ENCODE data around the gene MIA2. TPM values are rescaled to one million over a fixed set of nuclear protein-coding genes. Genes with fewer than 3 reads are reported as not detected.
"Not testable (repeated sequence)": the region's sequence is repeated elsewhere in the genome, so short reads cannot be mapped to it uniquely, and the experiment has no call there.

The MIA2 gene
- total RNA-seq, 1 experiment from 2014 or later, result 6.2 TPM

DNA sequence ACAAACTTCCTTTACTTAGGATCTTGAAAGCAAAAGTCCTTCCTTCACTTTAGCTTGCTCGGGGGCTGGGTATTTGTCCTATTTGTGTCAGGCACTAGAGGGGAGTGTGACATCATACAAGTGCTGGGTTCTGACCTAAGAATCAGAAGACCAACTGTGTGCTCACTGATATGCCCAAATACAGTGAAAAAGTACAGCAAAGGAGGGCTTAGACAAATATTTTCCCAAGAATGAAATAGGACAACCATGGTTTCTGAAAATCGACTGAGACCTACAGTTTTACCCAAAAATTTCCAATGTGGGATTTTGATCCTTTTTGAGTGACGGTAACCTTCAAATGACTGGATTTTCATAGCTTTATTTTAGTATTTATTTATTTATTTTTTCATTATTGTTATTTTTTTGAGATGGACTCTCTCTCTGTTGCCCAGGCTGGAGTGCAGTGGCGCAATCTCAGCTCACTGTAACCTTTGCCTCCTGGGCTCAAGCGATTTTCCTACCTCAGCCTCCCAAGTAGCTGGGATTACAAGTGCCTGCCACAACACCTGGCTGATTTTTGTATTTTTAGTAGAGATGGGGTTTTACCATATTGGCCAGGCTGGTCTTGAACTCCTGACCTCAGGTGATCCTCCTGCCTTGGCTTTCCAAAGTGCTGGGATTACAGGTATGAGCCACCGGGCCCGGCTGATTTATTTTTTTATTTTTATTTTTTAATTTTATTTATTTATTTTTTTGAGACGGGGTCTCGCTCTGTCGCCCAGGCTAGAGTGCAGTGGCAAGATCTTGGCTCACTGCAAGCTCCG lies 1.8 kb upstream of the MIA2 start:
- peak; percentile 52 for DNase-seq (ENCODE audit: low spot score)

DNA sequence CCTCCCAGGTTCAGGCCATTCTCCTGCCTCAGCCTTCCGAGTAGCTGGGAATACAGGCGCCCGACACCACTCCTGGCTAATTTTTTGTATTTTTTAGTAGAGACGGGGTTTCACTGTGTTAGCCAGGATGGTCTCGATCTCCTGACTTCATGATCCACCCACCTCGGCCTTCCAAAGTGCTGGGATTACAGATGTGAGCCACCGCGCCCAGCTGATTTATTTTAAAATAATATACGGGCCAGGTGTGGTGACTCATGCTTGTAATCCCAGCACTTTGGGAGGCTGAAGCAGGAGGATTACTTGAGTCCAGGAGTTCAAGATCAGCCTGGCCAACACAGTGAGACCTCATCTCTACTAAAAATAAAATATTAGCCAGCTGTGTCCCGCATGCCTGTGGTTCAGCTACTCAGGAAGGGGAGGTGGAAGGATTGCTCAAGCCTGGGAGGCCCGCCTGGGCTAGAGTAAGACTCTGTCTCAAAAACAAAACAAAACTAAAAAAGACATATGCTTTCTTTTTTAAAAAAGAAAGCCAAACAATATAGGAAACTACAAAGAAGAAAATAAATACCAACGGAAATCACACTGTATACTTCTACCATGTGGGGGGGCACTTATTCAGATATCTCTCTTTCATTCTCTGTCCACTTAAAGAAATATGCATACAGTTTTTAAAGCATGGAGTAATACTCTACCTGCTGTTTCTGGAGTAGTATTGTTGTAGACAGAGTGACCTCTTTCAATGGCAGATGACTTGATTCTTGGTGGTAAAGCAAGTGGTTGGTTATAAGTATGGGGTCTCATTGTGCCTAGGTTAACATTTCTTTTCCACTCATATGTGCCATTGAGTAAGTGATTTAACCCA lies 930 bp upstream of the MIA2 start:
- no peak for DNase-seq (ENCODE audit: low spot score)

DNA sequence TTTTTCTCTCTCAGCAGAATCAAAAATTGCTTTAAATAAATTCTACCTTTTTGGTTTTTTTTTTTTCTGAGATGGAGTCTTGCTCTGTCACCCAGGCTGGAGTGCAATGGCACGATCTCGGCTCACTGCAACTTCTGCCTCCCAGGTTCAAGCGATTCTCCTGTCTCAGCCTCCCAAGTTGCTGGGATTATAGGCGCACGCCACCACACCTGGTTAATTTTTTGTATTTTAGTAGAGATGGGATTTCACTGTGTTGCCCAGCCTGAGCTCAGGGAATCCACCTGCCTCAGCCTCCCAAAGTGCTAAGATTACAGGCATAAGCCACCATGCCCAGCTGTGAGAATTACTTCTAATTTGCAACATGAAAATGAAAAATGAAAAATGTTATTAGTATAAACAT lies 1.3 kb downstream of the MIA2 start:
- DNase-seq (ENCODE audit: low spot score), result not testable (repeated sequence)

DNA sequence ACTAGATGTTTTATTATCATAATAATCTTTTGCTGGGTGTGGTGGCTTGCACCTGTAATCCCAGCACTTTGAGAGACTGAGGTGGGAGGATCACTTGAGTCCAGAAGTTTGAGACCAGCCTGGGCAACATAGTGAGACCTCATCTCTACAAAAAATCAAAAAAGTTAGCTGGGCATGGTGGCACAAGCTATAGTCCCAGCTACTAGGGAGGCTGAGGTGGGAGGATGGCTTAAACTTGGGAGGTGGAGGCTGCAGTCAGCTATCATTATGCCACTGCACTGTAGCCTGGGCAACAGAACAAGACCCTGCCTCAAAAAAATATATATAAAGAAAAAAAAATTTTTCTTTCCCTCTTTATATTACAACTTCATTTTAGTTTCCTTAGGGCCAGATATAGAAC lies 1.8 kb downstream of the MIA2 start:
- not testable (repeated sequence) for DNase-seq (ENCODE audit: low spot score)

DNA sequence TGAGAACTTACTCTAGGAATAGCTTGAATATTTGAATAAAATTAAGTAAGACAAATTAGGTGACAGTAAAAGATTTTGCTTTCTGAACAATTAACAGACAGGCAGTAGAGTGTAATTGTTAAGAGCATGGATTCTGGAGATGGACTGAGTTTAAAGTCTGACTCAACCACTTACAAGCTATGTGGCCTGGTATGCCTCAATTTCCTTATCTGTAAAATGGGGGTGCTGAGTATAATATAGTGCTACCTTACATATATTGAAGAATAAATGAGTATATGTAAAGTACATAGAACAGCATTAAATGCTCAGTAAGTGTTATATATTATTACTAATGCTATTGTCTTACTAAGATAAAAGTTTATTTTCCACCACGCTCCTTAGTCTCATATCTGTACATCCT lies 7.1 kb downstream of the MIA2 start:
- DNase-seq (ENCODE audit: low spot score), result no peak

DNA sequence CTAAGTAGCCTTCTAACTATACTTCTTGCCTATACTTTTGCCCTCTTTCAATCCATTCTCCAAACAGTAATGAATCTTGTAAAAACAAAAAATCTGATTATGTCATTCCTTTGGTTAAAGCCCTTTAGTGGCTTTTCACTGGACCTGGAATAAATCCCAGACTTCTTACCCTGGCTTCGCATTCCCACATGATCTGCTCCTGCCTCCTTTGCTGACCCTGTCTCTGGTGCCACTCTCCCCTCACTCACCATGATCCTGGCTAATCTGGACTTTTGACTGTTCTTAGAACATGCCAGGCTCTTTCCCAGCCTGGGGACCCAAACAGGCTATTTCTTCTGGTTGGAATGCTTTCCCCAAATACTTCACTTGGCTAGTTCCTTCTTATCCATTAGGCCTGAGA lies 7.9 kb downstream of the MIA2 start:
- DNase-seq (ENCODE audit: low spot score), result no peak

DNA sequence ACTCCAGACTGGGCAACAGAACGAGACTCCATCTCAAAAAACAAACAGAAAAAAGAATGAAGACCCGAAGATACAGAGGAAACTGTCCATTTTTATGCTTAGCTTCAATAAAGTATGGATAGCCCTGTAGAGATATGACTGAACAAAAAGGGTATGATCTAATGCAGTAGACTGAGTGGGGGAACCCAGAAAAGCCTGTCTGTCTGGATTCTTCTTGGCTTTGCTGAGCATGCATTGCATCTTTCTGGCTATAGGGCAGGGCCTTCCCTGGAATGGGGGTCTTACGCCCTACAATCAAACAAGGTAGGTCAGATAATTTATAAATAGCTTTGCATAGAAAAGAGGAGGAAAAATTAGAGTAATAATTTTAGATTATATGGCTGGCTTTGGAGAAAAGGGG lies 10.1 kb downstream of the MIA2 start:
- no peak for DNase-seq (ENCODE audit: low spot score)

DNA sequence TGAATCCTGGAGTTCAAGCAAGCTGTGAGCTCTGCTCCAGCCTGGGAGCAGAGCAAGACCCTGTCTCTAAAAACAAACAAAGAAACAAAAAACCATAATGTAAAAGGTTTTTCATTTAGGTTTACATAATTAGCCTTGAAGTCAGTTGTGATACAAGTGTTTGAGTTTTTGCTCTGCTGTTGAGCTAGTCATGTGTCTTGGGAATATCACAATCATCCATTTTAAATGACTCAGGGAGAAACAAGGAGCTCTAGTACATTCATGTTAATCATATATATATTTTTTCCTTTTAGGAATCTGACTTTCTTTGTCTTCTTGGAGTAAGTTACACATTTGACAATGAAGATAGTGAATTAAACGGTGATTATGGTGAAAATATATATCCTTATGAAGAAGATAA lies 12.9 kb downstream of the MIA2 start:
- DNase-seq (ENCODE audit: low spot score), result no peak

DNA sequence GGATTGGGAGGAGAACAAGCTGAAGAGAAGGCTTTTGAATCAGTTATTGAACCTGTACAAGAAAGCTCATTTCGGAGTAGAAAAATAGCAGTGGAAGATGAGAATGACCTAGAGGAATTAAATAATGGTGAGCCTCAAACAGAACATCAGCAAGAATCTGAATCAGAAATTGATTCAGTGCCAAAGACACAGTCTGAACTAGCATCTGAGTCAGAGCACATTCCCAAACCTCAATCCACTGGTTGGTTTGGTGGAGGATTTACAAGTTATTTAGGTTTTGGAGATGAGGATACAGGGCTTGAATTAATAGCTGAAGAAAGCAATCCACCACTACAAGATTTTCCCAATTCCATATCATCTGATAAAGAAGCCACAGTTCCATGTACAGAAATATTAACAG lies 13.5 kb downstream of the MIA2 start:
- DNase-seq (ENCODE audit: low spot score), result no peak

DNA sequence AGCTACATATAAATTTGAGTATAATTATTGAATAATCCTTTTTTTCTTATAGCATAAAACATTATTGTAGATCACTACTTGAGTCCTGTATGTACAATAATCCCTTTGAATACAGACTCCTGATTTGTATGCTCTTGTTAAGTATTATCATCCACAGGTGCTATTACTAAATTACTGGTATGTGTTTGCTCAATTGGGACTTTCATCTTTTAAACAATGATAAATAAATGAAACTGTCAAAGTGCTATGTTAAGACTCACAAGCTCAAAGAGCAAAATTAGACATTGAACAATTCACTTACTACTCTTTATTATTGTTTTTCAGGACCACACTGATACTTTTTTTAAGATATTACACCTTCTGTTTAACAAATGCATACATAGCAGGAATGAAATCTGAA lies 17.8 kb downstream of the MIA2 start:
- no peak for DNase-seq (ENCODE audit: low spot score)

DNA sequence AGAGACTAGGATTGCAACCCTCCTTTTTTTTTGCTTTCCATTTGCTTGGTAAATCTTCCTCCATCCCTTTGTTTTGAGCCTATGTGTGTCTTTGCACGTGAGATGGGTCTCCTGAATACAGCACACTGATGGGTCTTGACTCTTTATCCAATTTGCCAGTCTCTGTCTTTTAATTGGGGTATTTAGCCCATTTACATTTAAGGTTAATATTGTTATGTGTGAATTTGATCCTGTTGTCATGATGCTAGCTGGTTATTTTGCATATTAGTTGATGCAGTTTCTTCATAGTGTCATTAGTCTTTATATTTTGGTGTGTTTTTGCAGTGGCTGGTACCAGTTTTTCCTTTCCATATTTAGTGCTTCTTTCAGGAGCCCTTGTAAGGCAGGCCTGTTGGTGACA lies 23.7 kb downstream of the MIA2 start:
- not testable (repeated sequence) for DNase-seq (ENCODE audit: low spot score)

DNA sequence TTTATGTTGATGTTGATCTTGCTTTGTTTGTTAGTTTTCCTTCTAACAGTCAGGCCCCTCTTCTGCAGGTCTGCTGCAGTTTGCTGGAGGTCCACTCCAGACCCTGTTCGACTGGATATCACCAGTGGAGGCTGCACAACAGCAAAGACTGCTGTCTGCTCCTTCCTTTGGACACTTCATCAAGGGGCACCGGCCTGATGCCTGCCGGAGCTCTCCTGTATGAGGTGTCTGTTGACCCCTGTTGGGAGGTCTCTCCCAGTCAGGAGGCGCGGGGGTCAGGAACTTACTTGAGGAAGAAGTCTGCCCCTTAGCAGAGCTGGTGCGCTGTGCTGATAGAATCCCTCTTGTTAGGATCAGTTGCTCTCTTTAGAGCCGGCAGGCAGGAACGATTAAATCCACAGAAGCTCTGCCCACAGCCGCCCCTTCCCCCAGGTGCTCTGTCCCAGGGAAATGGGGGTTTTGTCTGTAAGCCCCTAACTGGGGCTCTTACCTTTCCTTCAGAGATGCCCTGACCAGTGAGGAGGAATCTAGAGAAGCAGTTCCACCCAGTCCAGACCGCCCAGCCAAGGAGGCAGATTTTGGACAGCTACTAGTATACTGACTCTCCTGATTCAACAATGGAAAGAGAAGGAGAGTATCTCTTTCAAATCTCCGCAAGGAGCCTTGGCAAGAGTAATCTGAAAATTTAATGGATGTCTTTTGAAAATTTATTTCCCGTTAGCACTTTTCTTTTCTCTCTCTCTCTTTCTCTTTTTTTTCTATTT lies 25.2 kb downstream of the MIA2 start:
- no peak for DNase-seq (ENCODE audit: low spot score)

DNA sequence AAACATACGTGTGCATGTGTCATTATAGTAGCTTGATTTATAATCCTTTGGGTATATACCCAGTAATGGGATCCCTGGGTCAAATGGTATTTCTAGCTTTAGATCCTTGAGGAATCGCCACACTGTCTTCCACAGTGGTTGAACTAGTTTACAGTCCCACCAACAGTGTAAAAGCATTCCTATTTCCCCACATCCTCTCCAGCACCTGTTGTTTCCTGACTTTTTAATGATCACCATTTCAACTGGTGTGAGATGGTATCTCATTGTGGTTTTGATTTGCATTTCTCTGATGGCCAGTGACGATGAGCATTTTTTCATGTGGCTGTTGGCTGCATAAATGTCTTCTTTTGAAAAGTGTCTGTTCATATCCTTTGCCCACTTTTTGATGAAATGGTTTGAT lies 26.4 kb downstream of the MIA2 start:
- DNase-seq (ENCODE audit: low spot score), result not testable (repeated sequence)

DNA sequence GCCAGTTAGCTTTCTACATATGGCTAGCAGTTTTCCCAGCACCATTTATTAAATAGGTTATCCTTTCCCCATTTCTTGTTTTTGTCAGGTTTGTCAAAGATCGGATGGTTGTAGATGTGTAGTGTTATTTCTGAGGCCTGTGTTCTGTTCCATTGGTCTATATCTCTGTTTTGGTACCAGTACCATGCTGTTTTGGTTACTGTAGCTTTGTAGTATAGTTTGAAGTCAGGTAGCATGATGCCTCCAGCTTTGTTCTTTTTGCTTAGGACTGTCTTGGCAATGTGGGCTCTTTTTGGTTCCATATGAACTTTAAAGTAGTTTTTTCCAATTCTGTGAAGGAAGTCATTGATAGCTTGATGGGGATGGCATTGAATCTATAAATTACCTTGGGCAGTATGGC lies 28.5 kb downstream of the MIA2 start:
- DNase-seq (ENCODE audit: low spot score), result not testable (repeated sequence)

DNA sequence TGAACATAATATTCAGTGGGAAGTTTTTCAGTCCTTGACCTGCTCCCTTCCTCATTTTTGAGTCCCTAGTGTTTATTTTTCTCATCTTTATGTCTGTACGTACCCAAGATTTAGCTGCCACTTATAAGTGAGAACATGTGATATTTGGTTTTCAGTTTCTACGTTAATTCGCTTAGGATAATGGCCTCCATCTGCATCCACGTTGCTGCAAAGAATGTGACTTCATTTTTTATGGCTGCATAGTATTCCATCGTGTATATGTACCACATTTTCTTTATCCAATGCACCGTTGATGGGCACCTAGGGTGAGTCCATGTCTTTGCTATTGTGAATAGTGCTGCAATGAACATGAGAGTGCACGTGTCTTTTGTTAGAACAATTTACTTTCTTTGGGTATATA lies 30.3 kb downstream of the MIA2 start:
- no peak for DNase-seq (ENCODE audit: low spot score)

DNA sequence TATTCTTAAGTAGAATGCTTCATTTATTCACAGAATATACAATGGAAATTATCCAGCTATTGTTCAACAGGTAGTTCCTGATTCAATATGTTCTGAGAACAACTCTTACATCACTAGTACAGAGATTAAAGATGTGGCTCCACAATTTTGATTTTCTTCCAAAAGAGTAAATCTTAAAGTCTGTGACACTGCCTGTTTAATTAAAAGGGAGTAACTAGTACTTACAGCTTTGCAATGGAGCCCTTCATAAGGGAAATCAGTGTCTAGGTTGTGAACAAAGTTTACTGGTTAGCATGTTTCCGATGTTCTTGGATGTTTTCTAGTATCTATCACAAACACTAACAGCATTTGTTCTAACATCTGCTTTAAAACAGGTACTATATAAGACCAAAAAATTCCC lies 30.8 kb downstream of the MIA2 start:
- no peak for DNase-seq (ENCODE audit: low spot score)

DNA sequence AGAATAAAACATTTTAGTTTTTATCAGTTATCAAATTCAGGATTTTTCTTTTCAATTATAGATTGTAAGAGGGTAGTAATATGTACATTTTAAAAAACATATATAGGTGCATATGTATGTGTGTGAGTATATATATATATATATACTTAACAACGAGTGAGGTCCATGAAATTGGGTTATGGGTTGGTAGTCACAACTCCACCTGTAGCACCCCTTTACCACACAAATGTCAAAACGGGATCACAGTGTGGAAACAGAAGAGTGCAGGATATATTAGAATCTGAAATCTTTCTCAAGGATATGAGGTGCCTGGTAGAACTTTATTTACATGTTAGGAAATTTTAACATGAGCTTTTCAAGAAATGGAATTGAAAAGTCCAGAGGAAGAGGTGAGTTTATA lies 31.3 kb downstream of the MIA2 start:
- DNase-seq (ENCODE audit: low spot score), result peak; percentile 28

DNA sequence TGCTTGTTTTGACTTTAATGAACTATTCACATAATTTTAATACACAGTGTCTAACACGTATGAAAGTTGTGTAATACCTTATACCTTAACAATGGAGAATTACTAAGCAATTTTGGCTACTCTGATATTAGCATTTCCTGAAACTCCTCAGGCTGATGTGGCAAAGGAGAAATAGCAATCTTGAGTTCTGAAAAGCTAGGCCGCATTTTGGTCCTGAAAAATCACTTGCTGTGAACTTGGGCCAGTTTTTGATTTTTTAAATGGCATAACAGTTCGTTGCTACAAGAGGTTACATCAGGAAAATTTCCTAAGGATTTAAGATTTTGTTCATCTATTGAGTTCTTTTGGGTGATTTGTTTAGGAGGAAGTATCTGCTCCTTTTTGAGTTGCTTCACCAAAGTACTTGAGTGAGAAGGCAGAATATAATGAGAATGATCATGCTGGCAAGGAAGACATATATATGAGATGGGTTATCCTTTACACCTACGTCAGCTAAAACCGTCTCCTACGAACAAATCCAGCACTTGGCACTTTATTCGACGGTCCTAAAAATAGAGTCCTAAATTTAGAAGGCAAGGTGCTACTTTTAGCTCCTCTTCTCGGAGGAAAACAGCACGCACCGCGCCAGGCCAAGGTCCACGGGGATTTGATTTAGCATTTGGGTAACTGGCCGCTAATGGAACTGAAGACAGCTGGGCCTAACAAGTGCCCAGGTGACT lies 32.2 kb downstream of the MIA2 start:
- no peak for DNase-seq (ENCODE audit: low spot score)

DNA sequence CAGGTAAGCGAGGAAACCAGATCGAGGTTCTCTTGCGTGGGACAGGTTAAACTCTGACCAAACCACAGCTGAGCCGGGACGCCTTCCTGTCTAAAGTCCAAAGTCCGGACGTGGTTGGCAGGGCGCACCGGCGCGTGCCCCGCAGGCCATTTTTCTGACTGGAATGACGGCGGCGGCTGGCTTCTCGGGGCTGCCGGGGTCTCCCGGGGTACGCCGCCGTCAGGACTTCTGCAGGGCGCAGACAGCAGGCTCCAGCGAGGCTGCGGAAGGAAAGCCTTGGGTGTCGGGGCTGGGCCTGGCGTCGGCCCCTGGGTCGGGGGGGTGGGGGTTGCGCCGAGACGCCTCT lies 32.8 kb downstream of the MIA2 start:
- DNase-seq (ENCODE audit: low spot score), result peak; percentile 78

DNA sequence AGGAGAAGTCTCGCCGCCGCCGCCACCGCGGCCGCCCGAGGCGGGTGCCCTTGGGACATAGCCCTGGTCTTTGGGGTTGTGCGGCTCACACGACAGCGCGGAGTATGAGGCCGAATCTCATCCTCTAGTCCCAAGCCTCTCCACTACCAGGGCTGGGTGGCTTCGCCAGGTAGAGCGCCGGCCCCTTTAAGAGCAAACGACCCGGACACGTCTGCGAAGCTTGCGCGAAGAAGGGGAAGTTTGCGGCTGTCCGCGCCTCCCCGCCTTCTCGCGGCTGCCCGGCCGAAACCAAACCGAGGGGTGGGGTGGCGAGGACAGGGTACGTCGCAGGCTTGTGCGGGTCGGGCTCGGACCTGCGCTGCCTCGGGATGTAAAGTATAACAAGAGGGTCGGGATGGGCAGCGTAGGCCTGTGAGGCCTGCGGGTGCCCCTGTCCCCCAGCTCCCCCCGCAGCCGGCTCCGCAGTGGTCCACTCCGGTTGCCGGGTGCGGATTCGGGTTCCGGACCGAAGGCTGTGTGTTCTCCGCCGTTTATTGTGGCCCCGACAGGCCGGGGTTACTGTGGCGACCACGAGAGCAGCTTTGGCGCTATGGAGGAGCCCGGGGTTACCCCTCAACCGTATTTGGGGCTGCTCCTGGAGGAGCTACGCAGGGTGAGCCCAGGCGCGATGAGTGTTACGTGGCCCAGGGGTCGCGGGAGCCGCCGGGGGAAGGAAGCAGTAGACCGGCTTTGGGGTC lies 33.3 kb downstream of the MIA2 start:
- peak; percentile 82 for DNase-seq (ENCODE audit: low spot score)

DNA sequence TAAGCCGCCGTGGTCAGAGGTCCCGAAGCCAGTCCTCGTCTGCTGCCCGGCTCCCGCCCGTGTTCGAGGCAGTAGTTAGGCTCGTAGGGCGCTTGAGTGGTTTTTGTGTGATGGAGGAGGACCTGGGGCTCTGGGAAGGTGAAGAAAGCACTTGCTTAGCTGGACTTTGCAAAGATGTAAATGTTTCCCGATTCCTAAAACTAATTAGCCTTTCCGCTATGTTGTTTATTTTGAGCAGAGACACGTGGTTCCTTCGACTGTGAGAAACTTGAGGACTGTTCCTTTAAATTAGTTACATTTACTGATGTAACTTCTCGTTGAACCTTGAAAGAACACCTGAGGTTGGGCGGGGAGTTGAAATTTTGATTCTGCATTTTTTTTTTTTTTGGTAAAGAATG lies 33.9 kb downstream of the MIA2 start:
- peak; percentile 42 for DNase-seq (ENCODE audit: low spot score)
